AG09309 (cell line): ENCODE data around the gene UROC1.

Experiments
- DNase-seq: peaks from one replicate; pipeline ENCODE4 v3.0.0-alpha.2; 2010; ENCODE audit warnings: low read depth
- H3K4me3 ChIP-seq: 2 replicates; pipeline ENCODE4 v1.5.1; 2011; ENCODE audit warnings: mild to moderate bottlenecking, low read depth, low read length, moderate library complexity; ENCODE audit not compliant: control insufficient read depth
- CTCF ChIP-seq: IDR thresholded peaks from 2 replicates; pipeline ENCODE4 v1.5.1; 2011; ENCODE audit warnings: mild to moderate bottlenecking, low read depth, low read length, inconsistent platforms; ENCODE audit not compliant: insufficient read depth, control insufficient read depth; ENCODE audit errors: missing control alignments

UROC1 gene

GRCh38 chr3:126447456-126448106 is 70.0 kb downstream of the UROC1 start:
- no peak for TF ChIP-seq CTCF
- DNase-seq = no peak
- no peak overlapping the region for H3K4me3 ChIP-seq

GRCh38 chr3:126446791-126447190 is 70.8 kb downstream of the UROC1 start:
- no peak for TF ChIP-seq CTCF
- DNase-seq = no peak
- no peak overlapping the region for H3K4me3 ChIP-seq

- TF ChIP-seq CTCF = no peak
- no peak for DNase-seq
- H3K4me3 ChIP-seq = no peak overlapping the region
These were observed 71.3 kb downstream of the UROC1 start for GRCh38 chr3:126446301-126446700.

GRCh38 chr3:126445506-126445905 is 72.1 kb downstream of the UROC1 start:
- no peak for TF ChIP-seq CTCF
- DNase-seq = no peak
- H3K4me3 ChIP-seq = no peak overlapping the region

- H3K4me3 ChIP-seq = no peak overlapping the region
- no peak for TF ChIP-seq CTCF
- no peak for DNase-seq
These were observed 74.7 kb downstream of the UROC1 start for GRCh38 chr3:126442856-126443242.

GRCh38 chr3:126442094-126442855 is 75.3 kb downstream of the UROC1 start:
- TF ChIP-seq CTCF = no peak
- DNase-seq = no peak

More at GRCh38 chr3:126442094-126442855, 75.3 kb downstream of the UROC1 start:
- no peak overlapping the region for H3K4me3 ChIP-seq
